OCI-LY1 (cell line): ENCODE measurements around the gene XKR3.

Experiments used
- EZH2 ChIP-seq: fragments of 200-600 bp; sonication (generic), shearing (Covaris generic); IDR thresholded peaks from 2 replicates; pipeline ENCODE4 v1.8.0; 2017; ENCODE audit warnings: borderline replicate concordance, mixed run types, mild to moderate bottlenecking, antibody characterized with exemption, low read length, moderate library complexity, mixed read lengths
- TF ChIP-seq, protein P1 (sequence below): fragments of 200-600 bp; sonication (generic), shearing (Covaris generic); IDR thresholded peaks from 2 replicates; pipeline ENCODE4 v1.5.1; 2017; ENCODE audit warnings: mild to moderate bottlenecking, antibody characterized with exemption, low read length, moderate library complexity, mixed read lengths

DNA sequence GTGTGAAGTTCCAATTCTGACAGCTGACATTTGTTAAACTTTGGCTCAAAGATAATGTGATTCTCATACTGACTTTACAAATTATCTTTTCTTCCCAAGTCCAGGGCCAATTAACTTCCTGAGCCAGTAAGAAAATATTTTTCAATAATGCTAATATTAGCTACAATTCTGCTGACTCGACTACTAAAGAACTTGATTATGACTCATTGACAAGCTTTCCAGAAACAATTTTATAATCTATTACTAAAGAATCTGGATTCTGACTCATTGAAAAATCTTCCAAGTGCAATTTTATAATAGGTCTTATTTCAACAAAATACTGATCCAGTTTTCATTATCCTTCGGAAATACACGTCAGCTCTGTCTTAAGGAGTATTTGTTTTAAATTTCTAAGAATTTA lies 12.9 kb upstream of the XKR3 start:
- TF ChIP-seq, protein P1, sequence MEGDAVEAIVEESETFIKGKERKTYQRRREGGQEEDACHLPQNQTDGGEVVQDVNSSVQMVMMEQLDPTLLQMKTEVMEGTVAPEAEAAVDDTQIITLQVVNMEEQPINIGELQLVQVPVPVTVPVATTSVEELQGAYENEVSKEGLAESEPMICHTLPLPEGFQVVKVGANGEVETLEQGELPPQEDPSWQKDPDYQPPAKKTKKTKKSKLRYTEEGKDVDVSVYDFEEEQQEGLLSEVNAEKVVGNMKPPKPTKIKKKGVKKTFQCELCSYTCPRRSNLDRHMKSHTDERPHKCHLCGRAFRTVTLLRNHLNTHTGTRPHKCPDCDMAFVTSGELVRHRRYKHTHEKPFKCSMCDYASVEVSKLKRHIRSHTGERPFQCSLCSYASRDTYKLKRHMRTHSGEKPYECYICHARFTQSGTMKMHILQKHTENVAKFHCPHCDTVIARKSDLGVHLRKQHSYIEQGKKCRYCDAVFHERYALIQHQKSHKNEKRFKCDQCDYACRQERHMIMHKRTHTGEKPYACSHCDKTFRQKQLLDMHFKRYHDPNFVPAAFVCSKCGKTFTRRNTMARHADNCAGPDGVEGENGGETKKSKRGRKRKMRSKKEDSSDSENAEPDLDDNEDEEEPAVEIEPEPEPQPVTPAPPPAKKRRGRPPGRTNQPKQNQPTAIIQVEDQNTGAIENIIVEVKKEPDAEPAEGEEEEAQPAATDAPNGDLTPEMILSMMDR = no peak
- no peak for TF ChIP-seq EZH2
